HG02973 (cell line): ENCODE measurements around the gene CCDC152.
"Not testable (repeated sequence)": the region's sequence is repeated elsewhere in the genome, so short reads cannot be mapped to it uniquely, and the experiment has no call there.

Experiments used
- ATAC-seq: cut with Tn5 transposase; IDR thresholded peaks from one replicate; pipeline ENCODE4 v1.9.1; 2021; ENCODE audit warnings: moderate library complexity; ENCODE audit not compliant: unreplicated experiment

Gene CCDC152

GRCh38 chr5:42811591-42812446, 55.2 kb downstream of the CCDC152 start, which contains the start of gene SELENOP:
TSS of gene SELENOP (minus strand) at chr5:42811892. CDS start at chr5:42808353, 3,539 bp downstream.
- ATAC-seq: no peak

GRCh38 chr5:42812620-42813019, 56.0 kb downstream of the CCDC152 start:
- ATAC-seq: no peak

- no peak for ATAC-seq
Measured at GRCh38 chr5:42813533-42813932, 56.9 kb downstream of the CCDC152 start.

GRCh38 chr5:42816546-42816945, 59.9 kb downstream of the CCDC152 start:
- not testable (repeated sequence) for ATAC-seq

GRCh38 chr5:42819745-42820144, 63.1 kb downstream of the CCDC152 start:
- no peak for ATAC-seq

- ATAC-seq: no peak
Measured at GRCh38 chr5:42822548-42822947, 65.9 kb downstream of the CCDC152 start.

- ATAC-seq: no peak
Measured at GRCh38 chr5:42824347-42824976, 67.8 kb downstream of the CCDC152 start.

- ATAC-seq: no peak
Measured at GRCh38 chr5:42825422-42826148, 69.0 kb downstream of the CCDC152 start.

GRCh38 chr5:42826757-42827515, 70.3 kb downstream of the CCDC152 start:
- no peak for ATAC-seq

GRCh38 chr5:42828671-42829070, 72.1 kb downstream of the CCDC152 start:
- no peak for ATAC-seq

GRCh38 chr5:42830924-42831323, 74.3 kb downstream of the CCDC152 start:
- ATAC-seq: no peak

GRCh38 chr5:42832060-42832459, 75.4 kb downstream of the CCDC152 start:
- ATAC-seq: no peak

GRCh38 chr5:42836070-42836769, 79.6 kb downstream of the CCDC152 start:
- ATAC-seq: no peak

GRCh38 chr5:42837601-42838000, 81.0 kb downstream of the CCDC152 start:
- no peak for ATAC-seq

- ATAC-seq: no peak
Measured at GRCh38 chr5:42839196-42839595, 82.6 kb downstream of the CCDC152 start.

GRCh38 chr5:42840269-42840668, 83.7 kb downstream of the CCDC152 start:
- no peak for ATAC-seq

GRCh38 chr5:42840842-42841567, 84.4 kb downstream of the CCDC152 start:
- no peak for ATAC-seq

GRCh38 chr5:42842921-42843641, 86.5 kb downstream of the CCDC152 start:
- ATAC-seq: no peak
